ENCODE results near the gene PRPF39.

DNA sequence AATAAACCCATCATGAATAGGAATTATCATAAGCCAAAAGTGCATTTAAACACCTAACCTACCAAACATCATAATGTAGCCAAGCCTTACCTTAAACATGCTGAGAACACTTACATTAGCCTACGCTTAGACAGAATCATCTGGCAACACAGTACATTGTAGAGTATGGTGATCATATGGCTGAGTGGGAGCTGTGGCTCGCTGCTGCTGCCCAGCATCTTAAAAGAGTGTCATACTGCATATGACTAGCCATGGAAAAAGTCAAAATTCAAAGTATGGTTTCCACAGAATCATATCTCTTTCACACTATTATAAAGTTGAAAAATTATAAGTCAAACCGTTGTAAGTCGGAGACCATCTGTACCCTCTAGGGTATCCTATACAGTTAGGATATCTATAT lies 32.0 kb upstream of the PRPF39 start:
- TF ChIP-seq, protein P1, sequence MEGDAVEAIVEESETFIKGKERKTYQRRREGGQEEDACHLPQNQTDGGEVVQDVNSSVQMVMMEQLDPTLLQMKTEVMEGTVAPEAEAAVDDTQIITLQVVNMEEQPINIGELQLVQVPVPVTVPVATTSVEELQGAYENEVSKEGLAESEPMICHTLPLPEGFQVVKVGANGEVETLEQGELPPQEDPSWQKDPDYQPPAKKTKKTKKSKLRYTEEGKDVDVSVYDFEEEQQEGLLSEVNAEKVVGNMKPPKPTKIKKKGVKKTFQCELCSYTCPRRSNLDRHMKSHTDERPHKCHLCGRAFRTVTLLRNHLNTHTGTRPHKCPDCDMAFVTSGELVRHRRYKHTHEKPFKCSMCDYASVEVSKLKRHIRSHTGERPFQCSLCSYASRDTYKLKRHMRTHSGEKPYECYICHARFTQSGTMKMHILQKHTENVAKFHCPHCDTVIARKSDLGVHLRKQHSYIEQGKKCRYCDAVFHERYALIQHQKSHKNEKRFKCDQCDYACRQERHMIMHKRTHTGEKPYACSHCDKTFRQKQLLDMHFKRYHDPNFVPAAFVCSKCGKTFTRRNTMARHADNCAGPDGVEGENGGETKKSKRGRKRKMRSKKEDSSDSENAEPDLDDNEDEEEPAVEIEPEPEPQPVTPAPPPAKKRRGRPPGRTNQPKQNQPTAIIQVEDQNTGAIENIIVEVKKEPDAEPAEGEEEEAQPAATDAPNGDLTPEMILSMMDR (IDR thresholded peaks at IDR 0.05; ENCODE audit: low read length) = no peak
- TF ChIP-seq EZH2 (optimal IDR thresholded peaks at IDR 0.05; ENCODE audit: low read depth, low read length) = no peak
